DOHH2 (cell line): ENCODE results near the gene NTRK1.

Source experiments
- H3F3A ChIP-seq: fragments of 200-600 bp; sonication (generic), shearing (Covaris generic); 2 replicates; pipeline ENCODE4 v1.6.0; 2016; ENCODE audit warnings: antibody characterized with exemption, mild to moderate bottlenecking; ENCODE audit not compliant: control insufficient read depth, insufficient read depth
- H3K27ac ChIP-seq: fragments of 200-600 bp; sonication (generic); 2 replicates; pipeline ENCODE4 v1.5.1; 2014; ENCODE audit warnings: low read depth, mild to moderate bottlenecking, low read length, moderate library complexity
- H3K27me3 ChIP-seq: fragments of 200-600 bp; sonication (generic); 2 replicates; pipeline ENCODE4 v1.6.1; 2014; ENCODE audit warnings: mild to moderate bottlenecking, low read length, mixed read lengths; ENCODE audit not compliant: control insufficient read depth
- H3K36me3 ChIP-seq: fragments of 200-600 bp; sonication (generic); 2 replicates; pipeline ENCODE4 v1.6.1; 2014; ENCODE audit warnings: mild to moderate bottlenecking, low read length, moderate library complexity, mixed read lengths; ENCODE audit not compliant: control insufficient read depth
- H3K4me1 ChIP-seq: fragments of 200-600 bp; sonication (generic); 2 replicates; pipeline ENCODE4 v1.6.1; 2014; ENCODE audit warnings: mild to moderate bottlenecking, low read length, mixed read lengths; ENCODE audit not compliant: control insufficient read depth
- H3K4me2 ChIP-seq: fragments of 200-600 bp; sonication (generic); 2 replicates; pipeline ENCODE4 v1.6.0; 2014; ENCODE audit warnings: mild to moderate bottlenecking, low read length, moderate library complexity
- H3K4me3 ChIP-seq: fragments of 200-600 bp; sonication (generic); 2 replicates; pipeline ENCODE4 v1.5.1; 2014; ENCODE audit warnings: mild to moderate bottlenecking, low read length, mixed read lengths
- H3K79me2 ChIP-seq: fragments of 200-600 bp; sonication (generic); 2 replicates; pipeline ENCODE4 v1.6.1; 2014; ENCODE audit warnings: mild to moderate bottlenecking, low read length, mixed read lengths; ENCODE audit not compliant: control insufficient read depth
- H3K9me2 ChIP-seq: fragments of 200-600 bp; sonication (generic); replicated peaks from 2 replicates; pipeline ENCODE4 v1.6.1; 2014; ENCODE audit warnings: mild to moderate bottlenecking, low read length, mixed read lengths; ENCODE audit not compliant: control insufficient read depth
- H3K9me3 ChIP-seq: fragments of 200-600 bp; sonication (generic); 2 replicates; pipeline ENCODE4 v1.6.1; 2014; ENCODE audit warnings: antibody characterized with exemption, low read length, mixed read lengths; ENCODE audit not compliant: control insufficient read depth, insufficient read depth
- H4K20me1 ChIP-seq: fragments of 200-600 bp; sonication (generic); 2 replicates; pipeline ENCODE4 v1.6.0; 2014; ENCODE audit warnings: low read depth, mild to moderate bottlenecking, antibody characterized with exemption, low read length, moderate library complexity; ENCODE audit not compliant: control insufficient read depth, insufficient read depth
- EZH2phosphoT487 ChIP-seq: fragments of 200-600 bp; sonication (generic); IDR thresholded peaks from 2 replicates; pipeline ENCODE4 v1.6.1; 2017; ENCODE audit warnings: borderline replicate concordance, mild to moderate bottlenecking, antibody characterized with exemption, low read length, moderate library complexity, mixed read lengths
- TF ChIP-seq, protein P1 (sequence below): fragments of 200-600 bp; sonication (generic); IDR thresholded peaks from one replicate; pipeline ENCODE4 v1.5.1; 2014; ENCODE audit warnings: antibody characterized with exemption, mild to moderate bottlenecking, low read depth, low read length; ENCODE audit not compliant: poor library complexity, severe bottlenecking

The NTRK1 gene

DNA sequence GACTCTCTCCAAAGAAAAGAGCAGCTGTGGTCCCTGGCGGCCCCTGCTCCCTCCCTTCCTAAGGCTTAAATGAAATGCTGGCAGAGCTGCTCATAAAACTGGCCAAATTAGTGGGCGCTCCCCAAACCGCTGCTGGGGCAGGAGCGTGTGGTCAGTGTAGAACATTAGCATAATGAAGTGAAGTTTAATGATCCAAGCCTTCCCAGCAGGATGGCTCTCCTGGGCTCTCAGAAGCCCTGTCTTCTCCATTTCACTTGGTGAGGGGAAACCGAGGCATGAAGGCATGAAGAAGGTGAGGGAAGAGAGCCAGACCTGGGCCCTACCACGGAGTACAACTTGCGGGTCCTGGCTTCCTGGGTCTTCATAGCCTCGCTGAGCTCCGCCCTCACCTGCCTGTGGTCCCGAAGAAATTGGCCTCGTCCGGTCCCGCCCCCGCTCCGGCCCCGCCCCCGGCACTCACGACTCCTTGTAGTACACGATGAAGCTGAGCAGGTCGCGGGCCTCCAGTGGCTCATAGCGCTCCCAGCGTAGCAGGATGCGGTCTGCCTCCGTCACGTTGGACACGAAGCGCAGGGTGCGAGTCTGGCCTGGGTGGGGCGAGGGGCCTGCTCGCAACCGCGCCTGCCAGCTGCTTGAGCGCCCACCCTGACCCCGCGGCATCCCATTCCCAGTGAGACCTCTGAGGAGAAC is 12.1 kb upstream of the NTRK1 start:
- no peaks in the 10 kb centered on the region for H3F3A ChIP-seq
- H3K4me3 ChIP-seq, result no peak overlapping the region
- H3K9me2 ChIP-seq, result no peaks in the 10 kb centered on the region
- H4K20me1 ChIP-seq, result no peaks in the 10 kb centered on the region
- no peak for TF ChIP-seq EZH2phosphoT487
- TF ChIP-seq, protein P1, sequence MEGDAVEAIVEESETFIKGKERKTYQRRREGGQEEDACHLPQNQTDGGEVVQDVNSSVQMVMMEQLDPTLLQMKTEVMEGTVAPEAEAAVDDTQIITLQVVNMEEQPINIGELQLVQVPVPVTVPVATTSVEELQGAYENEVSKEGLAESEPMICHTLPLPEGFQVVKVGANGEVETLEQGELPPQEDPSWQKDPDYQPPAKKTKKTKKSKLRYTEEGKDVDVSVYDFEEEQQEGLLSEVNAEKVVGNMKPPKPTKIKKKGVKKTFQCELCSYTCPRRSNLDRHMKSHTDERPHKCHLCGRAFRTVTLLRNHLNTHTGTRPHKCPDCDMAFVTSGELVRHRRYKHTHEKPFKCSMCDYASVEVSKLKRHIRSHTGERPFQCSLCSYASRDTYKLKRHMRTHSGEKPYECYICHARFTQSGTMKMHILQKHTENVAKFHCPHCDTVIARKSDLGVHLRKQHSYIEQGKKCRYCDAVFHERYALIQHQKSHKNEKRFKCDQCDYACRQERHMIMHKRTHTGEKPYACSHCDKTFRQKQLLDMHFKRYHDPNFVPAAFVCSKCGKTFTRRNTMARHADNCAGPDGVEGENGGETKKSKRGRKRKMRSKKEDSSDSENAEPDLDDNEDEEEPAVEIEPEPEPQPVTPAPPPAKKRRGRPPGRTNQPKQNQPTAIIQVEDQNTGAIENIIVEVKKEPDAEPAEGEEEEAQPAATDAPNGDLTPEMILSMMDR, result no peak
- no peaks in the 10 kb centered on the region for H3K36me3 ChIP-seq
- no peaks in the 10 kb centered on the region for H3K27me3 ChIP-seq
- no peak overlapping the region for H3K27ac ChIP-seq
- H3K4me2 ChIP-seq, result no peak overlapping the region
- H3K4me1 ChIP-seq, result no peaks in the 10 kb centered on the region
- no peaks in the 10 kb centered on the region for H3K79me2 ChIP-seq
- no peaks in the 10 kb centered on the region for H3K9me3 ChIP-seq

- H4K20me1 ChIP-seq, result no peaks in the 10 kb centered on the region
- no peaks in the 10 kb centered on the region for H3K9me3 ChIP-seq
- no peaks in the 10 kb centered on the region for H3F3A ChIP-seq
- no peaks in the 10 kb centered on the region for H3K79me2 ChIP-seq
- no peak overlapping the region for H3K4me3 ChIP-seq
- H3K27ac ChIP-seq, result no peak overlapping the region
- no peaks in the 10 kb centered on the region for H3K36me3 ChIP-seq
- no peaks in the 10 kb centered on the region for H3K9me2 ChIP-seq
- no peaks in the 10 kb centered on the region for H3K4me1 ChIP-seq
- no peak for TF ChIP-seq EZH2phosphoT487
- TF ChIP-seq, protein P1, result no peak
- H3K4me2 ChIP-seq, result no peak overlapping the region
- no peaks in the 10 kb centered on the region for H3K27me3 ChIP-seq
These were observed 11.5 kb upstream of the NTRK1 start for GRCh38 chr1:156849151-156849496.

GRCh38 chr1:156851779-156852417 is 8.8 kb upstream of the NTRK1 start:
- H3K27ac ChIP-seq, result no peak overlapping the region
- H3K27me3 ChIP-seq, result peaks cover 8% of the 10 kb centered on the region
- no peaks in the 10 kb centered on the region for H3K4me1 ChIP-seq
- H3F3A ChIP-seq, result no peaks in the 10 kb centered on the region
- H3K9me3 ChIP-seq, result no peaks in the 10 kb centered on the region
- no peak overlapping the region for H3K4me2 ChIP-seq
- no peaks in the 10 kb centered on the region for H3K9me2 ChIP-seq
- H3K36me3 ChIP-seq, result no peaks in the 10 kb centered on the region
- H3K79me2 ChIP-seq, result no peaks in the 10 kb centered on the region
- H4K20me1 ChIP-seq, result no peaks in the 10 kb centered on the region; the same call in 1 of the 2 replicates
- no peak overlapping the region for H3K4me3 ChIP-seq
- no peak for TF ChIP-seq EZH2phosphoT487
- TF ChIP-seq, protein P1, result no peak
